ENCODE data around the gene MPRIP. TPM values are rescaled to one million over a fixed set of nuclear protein-coding genes. Genes with fewer than 3 reads are reported as not detected.

Gene MPRIP
- total RNA-seq, 1 experiment from 2014 or later: 258 TPM

DNA sequence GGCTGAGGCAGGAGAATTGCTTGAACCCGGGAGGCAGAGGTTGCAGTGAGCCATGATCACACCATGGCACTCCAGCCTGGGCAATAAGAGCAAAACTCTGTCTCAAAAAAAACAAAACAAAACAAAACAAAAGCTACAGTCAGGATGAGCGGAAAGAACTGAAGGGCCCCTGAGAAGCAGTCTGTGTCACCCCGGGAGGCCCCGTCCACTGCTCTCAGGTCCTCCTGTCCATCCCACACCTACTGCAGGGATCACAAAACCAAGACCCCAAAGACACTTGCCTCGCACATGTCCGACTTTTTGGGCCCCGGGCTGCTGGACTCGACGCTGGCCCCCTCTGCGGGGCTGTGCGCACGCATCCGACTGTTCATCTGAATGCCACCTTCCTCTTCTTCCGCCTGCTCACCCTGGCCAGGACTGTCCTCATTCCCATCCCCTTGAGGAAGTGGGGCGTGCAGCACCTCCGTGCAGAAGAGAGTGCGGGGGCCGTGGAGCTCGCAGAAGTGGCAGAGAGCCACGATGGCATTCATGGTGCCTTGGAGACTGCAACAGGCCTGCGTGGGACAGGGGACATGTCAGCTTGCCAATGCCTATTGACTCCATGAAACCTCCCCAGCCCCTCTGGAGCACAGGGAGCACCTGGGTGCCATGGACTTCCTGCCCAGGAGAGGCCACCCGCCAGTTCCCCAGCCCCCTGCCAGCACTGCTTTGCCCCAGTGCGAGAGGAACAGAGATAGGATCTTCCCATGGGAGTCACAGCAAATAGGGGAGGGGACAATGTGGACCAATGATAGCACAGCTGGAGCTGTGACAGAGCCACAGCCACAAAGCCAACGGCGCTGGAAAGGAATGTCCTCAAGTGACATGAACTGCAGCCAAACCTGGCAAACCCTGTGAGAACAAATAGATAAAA is 185.6 kb downstream of the MPRIP start:
- no peak for DNase-seq (ENCODE audit: low read depth, low spot score)
- no peak overlapping the region for H3K9ac ChIP-seq (ENCODE audit: low read length)
- H2AFZ ChIP-seq (ENCODE audit: low read depth, low read length, poor library complexity, severe bottlenecking): no peak overlapping the region
- H3K4me3 ChIP-seq (replicated peaks in 1 of 2; ENCODE audit: low read depth in 1 of 2, low read length in 2 of 2): no peak overlapping the region
- no peaks in the 10 kb centered on the region for H4K20me1 ChIP-seq (ENCODE audit: insufficient read depth)
- no peak overlapping the region for H3K27ac ChIP-seq (ENCODE audit: low read depth, low read length)
- ChIA-PET CTCF (no interaction called here), RAD21 (ENCODE audit: low non-redundant PET in 1 of 2, low total read pairs in 2 of 2, uncharacterized antibody in 2 of 2, unreplicated experiment in 2 of 2) (no interaction called here), POLR2A (no interaction called here)
- H3K4me1 ChIP-seq (ENCODE audit: control insufficient read depth in 1 of 2, insufficient read depth in 2 of 2, low read length in 2 of 2): no peaks in the 10 kb centered on the region
- no peaks in the 10 kb centered on the region for H3K27me3 ChIP-seq (ENCODE audit: insufficient read depth, low read length)
- TF ChIP-seq, protein P1, sequence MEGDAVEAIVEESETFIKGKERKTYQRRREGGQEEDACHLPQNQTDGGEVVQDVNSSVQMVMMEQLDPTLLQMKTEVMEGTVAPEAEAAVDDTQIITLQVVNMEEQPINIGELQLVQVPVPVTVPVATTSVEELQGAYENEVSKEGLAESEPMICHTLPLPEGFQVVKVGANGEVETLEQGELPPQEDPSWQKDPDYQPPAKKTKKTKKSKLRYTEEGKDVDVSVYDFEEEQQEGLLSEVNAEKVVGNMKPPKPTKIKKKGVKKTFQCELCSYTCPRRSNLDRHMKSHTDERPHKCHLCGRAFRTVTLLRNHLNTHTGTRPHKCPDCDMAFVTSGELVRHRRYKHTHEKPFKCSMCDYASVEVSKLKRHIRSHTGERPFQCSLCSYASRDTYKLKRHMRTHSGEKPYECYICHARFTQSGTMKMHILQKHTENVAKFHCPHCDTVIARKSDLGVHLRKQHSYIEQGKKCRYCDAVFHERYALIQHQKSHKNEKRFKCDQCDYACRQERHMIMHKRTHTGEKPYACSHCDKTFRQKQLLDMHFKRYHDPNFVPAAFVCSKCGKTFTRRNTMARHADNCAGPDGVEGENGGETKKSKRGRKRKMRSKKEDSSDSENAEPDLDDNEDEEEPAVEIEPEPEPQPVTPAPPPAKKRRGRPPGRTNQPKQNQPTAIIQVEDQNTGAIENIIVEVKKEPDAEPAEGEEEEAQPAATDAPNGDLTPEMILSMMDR (IDR thresholded peaks at IDR 0.05 in 2 of 3, conservative IDR thresholded peaks at IDR 0.05 in 1 of 3; ENCODE audit: borderline replicate concordance in 1 of 3, insufficient read depth in 1 of 3, low read depth in 2 of 3, low read length in 2 of 3): no peak
- TF ChIP-seq RAD21 (IDR thresholded peaks at IDR 0.05; ENCODE audit: low read depth) (no peak), EZH2phosphoT487 (IDR thresholded peaks at IDR 0.05; ENCODE audit: borderline replicate concordance) (no peak), POLR2A (IDR thresholded peaks at IDR 0.05; ENCODE audit: borderline replicate concordance, extremely low read depth, insufficient read depth, insufficient read length) (no peak), JUND (IDR thresholded peaks at IDR 0.05) (no peak), SRF (IDR thresholded peaks at IDR 0.05; ENCODE audit: low read depth) (no peak), EZH2 (IDR thresholded peaks at IDR 0.05) (no peak), EGR1 (IDR thresholded peaks at IDR 0.05; ENCODE audit: low read depth) (no peak), ZNF274 (IDR thresholded peaks at IDR 0.05; ENCODE audit: low read depth, low read length) (no peak), FOSL1 (IDR thresholded peaks at IDR 0.05; ENCODE audit: low read depth) (no peak), SP1 (IDR thresholded peaks at IDR 0.05; ENCODE audit: low read depth) (no peak)
- TF ChIP-seq, protein P2, sequence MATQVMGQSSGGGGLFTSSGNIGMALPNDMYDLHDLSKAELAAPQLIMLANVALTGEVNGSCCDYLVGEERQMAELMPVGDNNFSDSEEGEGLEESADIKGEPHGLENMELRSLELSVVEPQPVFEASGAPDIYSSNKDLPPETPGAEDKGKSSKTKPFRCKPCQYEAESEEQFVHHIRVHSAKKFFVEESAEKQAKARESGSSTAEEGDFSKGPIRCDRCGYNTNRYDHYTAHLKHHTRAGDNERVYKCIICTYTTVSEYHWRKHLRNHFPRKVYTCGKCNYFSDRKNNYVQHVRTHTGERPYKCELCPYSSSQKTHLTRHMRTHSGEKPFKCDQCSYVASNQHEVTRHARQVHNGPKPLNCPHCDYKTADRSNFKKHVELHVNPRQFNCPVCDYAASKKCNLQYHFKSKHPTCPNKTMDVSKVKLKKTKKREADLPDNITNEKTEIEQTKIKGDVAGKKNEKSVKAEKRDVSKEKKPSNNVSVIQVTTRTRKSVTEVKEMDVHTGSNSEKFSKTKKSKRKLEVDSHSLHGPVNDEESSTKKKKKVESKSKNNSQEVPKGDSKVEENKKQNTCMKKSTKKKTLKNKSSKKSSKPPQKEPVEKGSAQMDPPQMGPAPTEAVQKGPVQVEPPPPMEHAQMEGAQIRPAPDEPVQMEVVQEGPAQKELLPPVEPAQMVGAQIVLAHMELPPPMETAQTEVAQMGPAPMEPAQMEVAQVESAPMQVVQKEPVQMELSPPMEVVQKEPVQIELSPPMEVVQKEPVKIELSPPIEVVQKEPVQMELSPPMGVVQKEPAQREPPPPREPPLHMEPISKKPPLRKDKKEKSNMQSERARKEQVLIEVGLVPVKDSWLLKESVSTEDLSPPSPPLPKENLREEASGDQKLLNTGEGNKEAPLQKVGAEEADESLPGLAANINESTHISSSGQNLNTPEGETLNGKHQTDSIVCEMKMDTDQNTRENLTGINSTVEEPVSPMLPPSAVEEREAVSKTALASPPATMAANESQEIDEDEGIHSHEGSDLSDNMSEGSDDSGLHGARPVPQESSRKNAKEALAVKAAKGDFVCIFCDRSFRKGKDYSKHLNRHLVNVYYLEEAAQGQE (IDR thresholded peaks at IDR 0.05; ENCODE audit: low read depth): no peak
- TF ChIP-seq, protein P3, sequence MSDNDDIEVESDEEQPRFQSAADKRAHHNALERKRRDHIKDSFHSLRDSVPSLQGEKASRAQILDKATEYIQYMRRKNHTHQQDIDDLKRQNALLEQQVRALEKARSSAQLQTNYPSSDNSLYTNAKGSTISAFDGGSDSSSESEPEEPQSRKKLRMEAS (IDR thresholded peaks at IDR 0.05): no peak
- TF ChIP-seq, protein P4, sequence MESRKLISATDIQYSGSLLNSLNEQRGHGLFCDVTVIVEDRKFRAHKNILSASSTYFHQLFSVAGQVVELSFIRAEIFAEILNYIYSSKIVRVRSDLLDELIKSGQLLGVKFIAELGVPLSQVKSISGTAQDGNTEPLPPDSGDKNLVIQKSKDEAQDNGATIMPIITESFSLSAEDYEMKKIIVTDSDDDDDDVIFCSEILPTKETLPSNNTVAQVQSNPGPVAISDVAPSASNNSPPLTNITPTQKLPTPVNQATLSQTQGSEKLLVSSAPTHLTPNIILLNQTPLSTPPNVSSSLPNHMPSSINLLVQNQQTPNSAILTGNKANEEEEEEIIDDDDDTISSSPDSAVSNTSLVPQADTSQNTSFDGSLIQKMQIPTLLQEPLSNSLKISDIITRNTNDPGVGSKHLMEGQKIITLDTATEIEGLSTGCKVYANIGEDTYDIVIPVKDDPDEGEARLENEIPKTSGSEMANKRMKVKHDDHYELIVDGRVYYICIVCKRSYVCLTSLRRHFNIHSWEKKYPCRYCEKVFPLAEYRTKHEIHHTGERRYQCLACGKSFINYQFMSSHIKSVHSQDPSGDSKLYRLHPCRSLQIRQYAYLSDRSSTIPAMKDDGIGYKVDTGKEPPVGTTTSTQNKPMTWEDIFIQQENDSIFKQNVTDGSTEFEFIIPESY (IDR thresholded peaks at IDR 0.05; ENCODE audit: extremely low read depth, insufficient replicate concordance, low read length): no peak
- no peaks in the 10 kb centered on the region for H3K9me3 ChIP-seq (ENCODE audit: control insufficient read depth in 1 of 2, insufficient read depth in 1 of 2, low read depth in 1 of 2, low read length in 2 of 2)
- intact Hi-C loops (cut with micrococcal nuclease): no loop called here
- H3K79me2 ChIP-seq (ENCODE audit: insufficient read depth, low read length): no peaks in the 10 kb centered on the region; the same call in 1 of the 2 replicates
- BruUV-seq (replicated peaks): no TSS peak
- peaks cover 23 to 35% of the 10 kb centered on the region in 2 experiments for H3K36me3 ChIP-seq (ENCODE audit: control insufficient read depth in 1 of 2, insufficient read depth in 2 of 2, low read length in 2 of 2)
- no peaks in the 10 kb centered on the region for H3K9me2 ChIP-seq (ENCODE audit: insufficient read depth)
- ATAC-seq: no peak
- no peak overlapping the region for H3K4me2 ChIP-seq (ENCODE audit: low read length)
